Measurements from ENCODE around the gene ACOT8.
A peak's percentile ranks its signal among the peaks of the same experiment; 100 is the strongest.

ACOT8 gene

GRCh38 chr20:45828589-45828988 lies 28.6 kb downstream of the ACOT8 start:
- TF ChIP-seq CTCF (IDR thresholded peaks at IDR 0.05; ENCODE audit: low read depth, low read length), result no peak
- no peak for DNase-seq (ENCODE audit: extremely low read depth, low read depth)

- TF ChIP-seq CTCF (IDR thresholded peaks at IDR 0.05; ENCODE audit: low read depth, low read length), result no peak
- DNase-seq (ENCODE audit: extremely low read depth, low read depth), result no peak
Observed at GRCh38 chr20:45827712-45828111, 29.5 kb downstream of the ACOT8 start.

- no peak for TF ChIP-seq CTCF (IDR thresholded peaks at IDR 0.05; ENCODE audit: low read depth, low read length)
- DNase-seq (ENCODE audit: extremely low read depth, low read depth), result no peak
Observed at GRCh38 chr20:45827030-45827652, 30.1 kb downstream of the ACOT8 start, which contains the start of gene TNNC2. Gene TNNC2 (minus strand): TSS chr20:45827312. CDS start chr20:45827248, 64 bp downstream.

GRCh38 chr20:45826381-45827019 lies 30.7 kb downstream of the ACOT8 start:
- no peak for DNase-seq (ENCODE audit: extremely low read depth, low read depth)
- TF ChIP-seq CTCF (IDR thresholded peaks at IDR 0.05; ENCODE audit: low read depth, low read length), result no peak

GRCh38 chr20:45823949-45824835 lies 33.0 kb downstream of the ACOT8 start:
- DNase-seq (ENCODE audit: extremely low read depth, low read depth), result no peak

GRCh38 chr20:45822857-45823256 lies 34.3 kb downstream of the ACOT8 start:
- no peak for TF ChIP-seq CTCF (IDR thresholded peaks at IDR 0.05; ENCODE audit: low read depth, low read length)
- DNase-seq (ENCODE audit: extremely low read depth, low read depth), result no peak

More at GRCh38 chr20:45823949-45824835, 33.0 kb downstream of the ACOT8 start:
- TF ChIP-seq CTCF (IDR thresholded peaks at IDR 0.05; ENCODE audit: low read depth, low read length), result peak; percentile 45

- no peak for TF ChIP-seq CTCF (IDR thresholded peaks at IDR 0.05; ENCODE audit: low read depth, low read length)
- DNase-seq (ENCODE audit: extremely low read depth, low read depth), result no peak
Observed at GRCh38 chr20:45821947-45822346, 35.2 kb downstream of the ACOT8 start.

Data from AG09319 (cell line).